Trophoblast cell (in vitro differentiated cells and primary cell): Measurements from ENCODE around the gene HNRNPL.
"Not testable (repeated sequence)": the region's sequence is repeated elsewhere in the genome, so short reads cannot be mapped to it uniquely, and the experiment has no call there.

Experiments used
- DNase-seq, 2 donors: peaks; one replicate each; pipeline ENCODE4 v3.0.0-alpha.2; 2016
- H2AFZ ChIP-seq: 2 replicates; pipeline ENCODE4 v1.6.1; 2013; ENCODE audit warnings: low read length, moderate library complexity, mild to moderate bottlenecking; ENCODE audit not compliant: insufficient read depth, poor library complexity
- H2AK5ac ChIP-seq: 2 replicates; pipeline ENCODE4 v1.6.1; 2013; ENCODE audit warnings: mild to moderate bottlenecking, low read length
- H2BK120ac ChIP-seq: 2 replicates; pipeline ENCODE4 v1.6.1; 2013; ENCODE audit warnings: low read length, mild to moderate bottlenecking, moderate library complexity; ENCODE audit not compliant: insufficient read depth, poor library complexity
- H2BK12ac ChIP-seq: 2 replicates; pipeline ENCODE4 v1.6.1; 2013; ENCODE audit warnings: mild to moderate bottlenecking, low read length, moderate library complexity
- H2BK5ac ChIP-seq: 2 replicates; pipeline ENCODE4 v1.6.1; 2013; ENCODE audit warnings: low read length, low read depth, moderate library complexity, mild to moderate bottlenecking; ENCODE audit not compliant: poor library complexity
- H3K14ac ChIP-seq: 2 replicates; pipeline ENCODE4 v1.6.1; 2013; ENCODE audit warnings: mild to moderate bottlenecking, low read length
- H3K18ac ChIP-seq: 2 replicates; pipeline ENCODE4 v1.6.1; 2013; ENCODE audit warnings: mild to moderate bottlenecking, low read length
- H3K23ac ChIP-seq: 2 replicates; pipeline ENCODE4 v1.6.1; 2013; ENCODE audit warnings: low read length
- H3K27ac ChIP-seq: 2 replicates; pipeline ENCODE4 v1.5.1; 2013; ENCODE audit warnings: low read depth, mild to moderate bottlenecking, inconsistent platforms, low read length, moderate library complexity
- H3K27me3 ChIP-seq: 2 replicates; pipeline ENCODE4 v1.6.1; 2013; ENCODE audit warnings: inconsistent platforms, mild to moderate bottlenecking, low read length, moderate library complexity; ENCODE audit not compliant: insufficient read depth
- H3K36me3 ChIP-seq, 2 experiments: 1 replicate in 1 of 2; 2 replicates in 1 of 2; pipeline ENCODE4 v1.6.1; 2013; ENCODE audit warnings: low read length in 2 of 2, mild to moderate bottlenecking in 2 of 2, moderate library complexity in 1 of 2; ENCODE audit not compliant: insufficient read depth in 2 of 2, control insufficient read depth in 1 of 2
- H3K4ac ChIP-seq: 2 replicates; pipeline ENCODE4 v1.6.1; 2013; ENCODE audit warnings: low read depth, mild to moderate bottlenecking, low read length, moderate library complexity
- H3K4me1 ChIP-seq, 2 experiments: 1 replicate in 1 of 2; 2 replicates in 1 of 2; pipeline ENCODE4 v1.6.1; 2013; ENCODE audit warnings: low read length in 2 of 2, mild to moderate bottlenecking in 2 of 2, moderate library complexity in 1 of 2; ENCODE audit not compliant: insufficient read depth in 2 of 2, control insufficient read depth in 1 of 2
- H3K4me2 ChIP-seq: 2 replicates; pipeline ENCODE4 v1.6.1; 2013; ENCODE audit warnings: inconsistent platforms, mild to moderate bottlenecking, low read length, moderate library complexity
- H3K4me3 ChIP-seq: 2 replicates; pipeline ENCODE4 v1.5.1; 2013; ENCODE audit warnings: mild to moderate bottlenecking, low read depth, low read length, inconsistent platforms
- H3K79me1 ChIP-seq: one replicate; pipeline ENCODE4 v1.6.1; 2013; ENCODE audit warnings: low read length
- H3K79me2 ChIP-seq: 2 replicates; pipeline ENCODE4 v1.6.1; 2013; ENCODE audit warnings: low read length, mild to moderate bottlenecking; ENCODE audit not compliant: control insufficient read depth, insufficient read depth, poor library complexity
- H3K9ac ChIP-seq: 2 replicates; pipeline ENCODE4 v1.6.1; 2013; ENCODE audit warnings: mild to moderate bottlenecking, low read length
- H3K9me3 ChIP-seq: 2 replicates; pipeline ENCODE4 v1.6.1; 2013; ENCODE audit warnings: low read depth, mild to moderate bottlenecking, control low read depth, inconsistent platforms, low read length; ENCODE audit not compliant: insufficient read depth
- H4K12ac ChIP-seq: 2 replicates; pipeline ENCODE4 v1.6.1; 2013; ENCODE audit warnings: low read depth, mild to moderate bottlenecking, low read length, moderate library complexity
- H4K8ac ChIP-seq: 2 replicates; pipeline ENCODE4 v1.6.1; 2013; ENCODE audit warnings: low read depth, mild to moderate bottlenecking, low read length, moderate library complexity
- H4K91ac ChIP-seq: one replicate; pipeline ENCODE4 v1.6.1; 2013; ENCODE audit warnings: low read depth, mild to moderate bottlenecking, low read length, moderate library complexity
- WGBS: extraction: QIAGEN DNeasy Blood & Tissue Kit; methylation state at CpG from one replicate; pipeline ENCODE4 v1.1.7; 2013; ENCODE audit warnings: missing lambda C conversion rate; ENCODE audit not compliant: insufficient read length, insufficient coverage; ENCODE audit errors: extremely low coverage; 5-methylcytosine and 5-hydroxymethylcytosine counted together

Gene HNRNPL

GRCh38 chr19:38833092-38833425 lies 16.7 kb downstream of the HNRNPL start:
- Histone ChIP-seq H2BK12ac (peak overlapping the region; percentile 60), H3K4ac (no peak overlapping the region), H4K8ac (no peak overlapping the region), H3K9me3 (no peaks in the 10 kb centered on the region), H3K27me3 (no peaks in the 10 kb centered on the region), H3K18ac (no peak overlapping the region), H3K23ac (no peak overlapping the region), H3K4me2 (no peak overlapping the region), H3K27ac (peak overlapping the region; percentile 59), H4K12ac (no peak overlapping the region), H2AFZ (no peak overlapping the region), H3K79me1 (peaks cover 39% of the 10 kb centered on the region), H3K4me3 (no peak overlapping the region), H2BK120ac (no peak overlapping the region), H3K79me2 (peaks cover 13% of the 10 kb centered on the region), H2AK5ac (no peak overlapping the region), H3K4me1 (peaks cover 31 to 45% of the 10 kb centered on the region in 2 experiments), H3K14ac (peak overlapping the region; percentile 52), H2BK5ac (peak overlapping the region; percentile 37), H3K36me3 (peaks cover 22 to 23% of the 10 kb centered on the region in 2 experiments), H3K9ac (no peak overlapping the region), H4K91ac (peak overlapping the region; percentile 88)
- no peak for DNase-seq
- WGBS = no CpG with 5 or more reads among the region's 7 CpGs

GRCh38 chr19:38831142-38831605 lies 18.6 kb downstream of the HNRNPL start:
- Histone ChIP-seq H4K8ac (peak overlapping the region; percentile 92), H3K9me3 (no peaks in the 10 kb centered on the region), H3K4ac (peak overlapping the region; percentile 82), H3K18ac (peak overlapping the region; percentile 71), H3K4me3 (peak overlapping the region; percentile 72), H3K36me3 (peaks cover 12 to 14% of the 10 kb centered on the region in 2 experiments), H3K27me3 (no peaks in the 10 kb centered on the region), H3K4me1 (peaks cover 31 to 43% of the 10 kb centered on the region in 2 experiments), H3K27ac (peak overlapping the region; percentile 99), H3K14ac (peak overlapping the region; percentile 91), H4K91ac (peak overlapping the region; percentile 99), H2AFZ (peak overlapping the region; percentile 56), H3K79me2 (peaks cover 5% of the 10 kb centered on the region), H2AK5ac (peak overlapping the region; percentile 92), H3K9ac (peak overlapping the region; percentile 83), H3K79me1 (peaks cover 36% of the 10 kb centered on the region), H2BK12ac (peak overlapping the region; percentile 32), H3K4me2 (peak overlapping the region; percentile 85), H4K12ac (peak overlapping the region; percentile 55), H3K23ac (no peak overlapping the region), H2BK5ac (peak overlapping the region; percentile 92), H2BK120ac (peak overlapping the region; percentile 89)
- peak; percentile 100 for DNase-seq
- no CpG with 5 or more reads among the region's 16 CpGs for WGBS

GRCh38 chr19:38830039-38830733 lies 19.6 kb downstream of the HNRNPL start:
- Histone ChIP-seq H3K4me2 (no peak overlapping the region), H3K79me2 (peaks cover 5% of the 10 kb centered on the region), H3K36me3 (peaks cover 6% of the 10 kb centered on the region in 2 experiments), H3K4me3 (no peak overlapping the region), H3K9ac (no peak overlapping the region), H3K4ac (peak overlapping the region; percentile 40), H3K14ac (peak overlapping the region; percentile 45), H3K9me3 (no peaks in the 10 kb centered on the region), H3K4me1 (peaks cover 29 to 35% of the 10 kb centered on the region in 2 experiments), H3K27me3 (no peaks in the 10 kb centered on the region), H4K8ac (peak overlapping the region; percentile 42), H2BK12ac (peak overlapping the region; percentile 84), H2BK120ac (peak overlapping the region; percentile 77), H2AK5ac (no peak overlapping the region), H3K18ac (peak overlapping the region; percentile 20), H3K23ac (no peak overlapping the region), H3K79me1 (peaks cover 33% of the 10 kb centered on the region), H4K12ac (no peak overlapping the region), H4K91ac (peak overlapping the region; percentile 87), H2BK5ac (peak overlapping the region; percentile 65), H3K27ac (peak overlapping the region; percentile 92), H2AFZ (no peak overlapping the region)
- WGBS = no CpG with 5 or more reads among the region's 4 CpGs
- peak in 1 of 2 donors; percentile 25 for DNase-seq

- H3K79me2 ChIP-seq, H3K27me3 ChIP-seq, H2AFZ ChIP-seq, H3K36me3 ChIP-seq, H3K4ac ChIP-seq, H2AK5ac ChIP-seq, H3K9me3 ChIP-seq, H3K14ac ChIP-seq, H3K23ac ChIP-seq, H3K4me3 ChIP-seq, H3K4me2 ChIP-seq, H4K12ac ChIP-seq, H3K9ac ChIP-seq: not testable (repeated sequence)
- H2BK5ac ChIP-seq = peak overlapping the region; percentile 45
- WGBS = no CpG with 5 or more reads among the region's 7 CpGs
- H3K79me1 ChIP-seq = peaks cover 33% of the 10 kb centered on the region
- H3K27ac ChIP-seq = peak overlapping the region; percentile 49
- H3K18ac ChIP-seq = peak overlapping the region; percentile 54
- peak; percentile 77 to 91 for DNase-seq
- H2BK12ac ChIP-seq = peak overlapping the region; percentile 53
- peak overlapping the region; percentile 69 for H2BK120ac ChIP-seq
- peak overlapping the region; percentile 87 for H4K91ac ChIP-seq
- peak overlapping the region; percentile 54 for H4K8ac ChIP-seq
- H3K4me1 ChIP-seq = peaks cover 29 to 40% of the 10 kb centered on the region in 2 experiments
Measured at GRCh38 chr19:38829203-38829602, 20.6 kb downstream of the HNRNPL start.
